ENCODE data around the gene ATP6V0C. TPM values are rescaled to one million over a fixed set of nuclear protein-coding genes. Genes with fewer than 3 reads are reported as not detected.

ATP6V0C gene
- total and polyA plus RNA-seq, 2 of the 13 experiments (the other 11 are each of a cell fraction or from before 2014, with no cell fraction given): 10.4 to 20.1 TPM

DNA sequence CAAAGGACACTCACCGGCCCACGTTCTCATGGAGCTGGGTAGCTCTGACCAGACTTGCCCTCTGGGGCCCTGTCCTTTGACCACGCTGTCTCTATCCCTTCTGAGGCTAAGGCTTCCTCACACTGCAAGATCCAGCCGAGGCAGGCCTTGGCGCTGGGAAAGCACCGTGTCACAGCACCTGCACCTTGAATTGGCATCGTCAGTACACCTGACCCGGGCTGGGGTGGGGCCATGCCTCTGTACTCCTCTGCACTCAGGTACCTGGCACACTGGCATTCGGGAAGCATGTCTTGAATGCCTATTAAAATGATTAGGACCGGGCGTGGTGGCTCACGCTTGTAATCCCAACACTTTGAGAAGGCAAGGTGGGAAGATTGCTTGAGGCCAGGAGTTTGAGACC is 32.8 kb upstream of the ATP6V0C start:
- ChIA-PET POLR2A (no interaction called here), CTCF (ENCODE audit: low intra/inter-chr PET ratio, low total read pairs) (no interaction called here)
- intact Hi-C loops (cut with micrococcal nuclease; ENCODE audit: unreplicated experiment): no loop called here
- Histone ChIP-seq H3K4me2 (ENCODE audit: low read depth, low read length) (no peak overlapping the region), H3K4me1 (ENCODE audit: insufficient read depth, low read length) (peaks cover 82% of the 10 kb centered on the region), H3K27ac (ENCODE audit: extremely low read length, insufficient read depth, low read length) (no peak overlapping the region), H3K27me3 (ENCODE audit: control insufficient read depth in 1 of 2, insufficient read depth in 2 of 2, low read length in 2 of 2) (no peaks in the 10 kb centered on the region), H3K79me2 (ENCODE audit: insufficient read depth, low read length) (peaks cover 50% of the 10 kb centered on the region), H4K20me1 (ENCODE audit: insufficient read depth, low read length) (peaks cover 33% of the 10 kb centered on the region), H3K4me3 (replicated peaks in 1 of 3; ENCODE audit: insufficient read depth in 1 of 3, low read depth in 2 of 3, low read length in 3 of 3) (no peak overlapping the region), H3K9ac (ENCODE audit: insufficient read depth, low read depth, low read length) (no peak overlapping the region), H3K9me3 (ENCODE audit: low read length) (no peaks in the 10 kb centered on the region), H3K36me3 (replicated peaks in 1 of 2; ENCODE audit: control insufficient read depth in 1 of 2, insufficient read depth in 2 of 2, low read length in 2 of 2) (peaks cover 2 to 5% of the 10 kb centered on the region in 2 experiments; a peak in 2 of 5 replicates), H2AFZ (ENCODE audit: low read length) (no peak overlapping the region)
- ATAC-seq (no peak), DNase-seq (ENCODE audit: low spot score) (no peak), FAIRE-seq (no peak)
- in situ Hi-C loops (cut with HindIII; ENCODE audit: extremely low pct_ligation_motif_present, low pct_unique_long_range_greater_than_20kb): no loop called here
- 90% methylated on average over 11 of the region's 12 CpGs for WGBS (ENCODE audit: low lambda C conversion rate)
- TF ChIP-seq, protein P1, sequence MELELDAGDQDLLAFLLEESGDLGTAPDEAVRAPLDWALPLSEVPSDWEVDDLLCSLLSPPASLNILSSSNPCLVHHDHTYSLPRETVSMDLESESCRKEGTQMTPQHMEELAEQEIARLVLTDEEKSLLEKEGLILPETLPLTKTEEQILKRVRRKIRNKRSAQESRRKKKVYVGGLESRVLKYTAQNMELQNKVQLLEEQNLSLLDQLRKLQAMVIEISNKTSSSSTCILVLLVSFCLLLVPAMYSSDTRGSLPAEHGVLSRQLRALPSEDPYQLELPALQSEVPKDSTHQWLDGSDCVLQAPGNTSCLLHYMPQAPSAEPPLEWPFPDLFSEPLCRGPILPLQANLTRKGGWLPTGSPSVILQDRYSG (CRISPR knock-in tag; IDR thresholded peaks at IDR 0.05): no peak
- TF ChIP-seq MIER3 (CRISPR knock-in tag; IDR thresholded peaks at IDR 0.05; ENCODE audit: borderline replicate concordance): no peak
- no peak for TF ChIP-seq STAG1 (CRISPR knock-in tag; IDR thresholded peaks at IDR 0.05)
- TF ChIP-seq, protein P2, sequence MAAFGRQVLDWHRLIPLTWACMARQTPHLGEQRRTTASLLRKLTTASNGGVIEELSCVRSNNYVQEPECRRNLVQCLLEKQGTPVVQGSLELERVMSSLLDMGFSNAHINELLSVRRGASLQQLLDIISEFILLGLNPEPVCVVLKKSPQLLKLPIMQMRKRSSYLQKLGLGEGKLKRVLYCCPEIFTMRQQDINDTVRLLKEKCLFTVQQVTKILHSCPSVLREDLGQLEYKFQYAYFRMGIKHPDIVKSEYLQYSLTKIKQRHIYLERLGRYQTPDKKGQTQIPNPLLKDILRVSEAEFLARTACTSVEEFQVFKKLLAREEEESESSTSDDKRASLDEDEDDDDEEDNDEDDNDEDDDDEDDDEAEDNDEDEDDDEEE (CRISPR knock-in tag; IDR thresholded peaks at IDR 0.05): no peak
- TF ChIP-seq ZKSCAN5 (CRISPR knock-in tag; IDR thresholded peaks at IDR 0.05): no peak
- TF ChIP-seq, protein P3, sequence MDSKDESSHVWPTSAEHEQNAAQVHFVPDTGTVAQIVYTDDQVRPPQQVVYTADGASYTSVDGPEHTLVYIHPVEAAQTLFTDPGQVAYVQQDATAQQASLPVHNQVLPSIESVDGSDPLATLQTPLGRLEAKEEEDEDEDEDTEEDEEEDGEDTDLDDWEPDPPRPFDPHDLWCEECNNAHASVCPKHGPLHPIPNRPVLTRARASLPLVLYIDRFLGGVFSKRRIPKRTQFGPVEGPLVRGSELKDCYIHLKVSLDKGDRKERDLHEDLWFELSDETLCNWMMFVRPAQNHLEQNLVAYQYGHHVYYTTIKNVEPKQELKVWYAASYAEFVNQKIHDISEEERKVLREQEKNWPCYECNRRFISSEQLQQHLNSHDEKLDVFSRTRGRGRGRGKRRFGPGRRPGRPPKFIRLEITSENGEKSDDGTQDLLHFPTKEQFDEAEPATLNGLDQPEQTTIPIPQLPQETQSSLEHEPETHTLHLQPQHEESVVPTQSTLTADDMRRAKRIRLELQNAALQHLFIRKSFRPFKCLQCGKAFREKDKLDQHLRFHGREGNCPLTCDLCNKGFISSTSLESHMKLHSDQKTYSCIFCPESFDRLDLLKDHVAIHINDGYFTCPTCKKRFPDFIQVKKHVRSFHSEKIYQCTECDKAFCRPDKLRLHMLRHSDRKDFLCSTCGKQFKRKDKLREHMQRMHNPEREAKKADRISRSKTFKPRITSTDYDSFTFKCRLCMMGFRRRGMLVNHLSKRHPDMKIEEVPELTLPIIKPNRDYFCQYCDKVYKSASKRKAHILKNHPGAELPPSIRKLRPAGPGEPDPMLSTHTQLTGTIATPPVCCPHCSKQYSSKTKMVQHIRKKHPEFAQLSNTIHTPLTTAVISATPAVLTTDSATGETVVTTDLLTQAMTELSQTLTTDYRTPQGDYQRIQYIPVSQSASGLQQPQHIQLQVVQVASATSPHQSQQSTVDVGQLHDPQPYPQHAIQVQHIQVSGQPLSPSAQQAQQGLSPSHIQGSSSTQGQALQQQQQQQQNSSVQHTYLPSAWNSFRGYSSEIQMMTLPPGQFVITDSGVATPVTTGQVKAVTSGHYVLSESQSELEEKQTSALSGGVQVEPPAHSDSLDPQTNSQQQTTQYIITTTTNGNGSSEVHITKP (CRISPR knock-in tag; IDR thresholded peaks at IDR 0.05; ENCODE audit: low read depth): no peak
- no peak for TF ChIP-seq MXI1 (IDR thresholded peaks at IDR 0.05; ENCODE audit: borderline replicate concordance, low read depth, low read length)
- no peak for TF ChIP-seq GABPA (IDR thresholded peaks at IDR 0.05; ENCODE audit: low read depth, low read length)
- TF ChIP-seq GABPA (CRISPR knock-in tag; IDR thresholded peaks at IDR 0.05; ENCODE audit: low read depth): no peak
- no peak for TF ChIP-seq SP5 (CRISPR knock-in tag; IDR thresholded peaks at IDR 0.05; ENCODE audit: borderline replicate concordance, low read depth)
- TF ChIP-seq HDAC1 (CRISPR knock-in tag; IDR thresholded peaks at IDR 0.05): no peak
- no peak for TF ChIP-seq ZBTB42 (CRISPR knock-in tag; IDR thresholded peaks at IDR 0.05)
- no peak for TF ChIP-seq ZNF501 (CRISPR knock-in tag; IDR thresholded peaks at IDR 0.05)
- TF ChIP-seq SKI (IDR thresholded peaks at IDR 0.05; ENCODE audit: partially characterized antibody): no peak
- no peak for TF ChIP-seq BRCA1 (CRISPR knock-in tag; IDR thresholded peaks at IDR 0.05)
- no TSS peak for BruUV-seq (replicated peaks)
